GM12801 (cell line): Measurements from ENCODE around the gene C12orf75.

Experiments
- TF ChIP-seq, protein P1 (sequence below): IDR thresholded peaks from one replicate; pipeline ENCODE4 v1.5.1; 2011; ENCODE audit warnings: control low read depth; ENCODE audit not compliant: insufficient read length; ENCODE audit errors: extremely low read depth

Gene C12orf75

DNA sequence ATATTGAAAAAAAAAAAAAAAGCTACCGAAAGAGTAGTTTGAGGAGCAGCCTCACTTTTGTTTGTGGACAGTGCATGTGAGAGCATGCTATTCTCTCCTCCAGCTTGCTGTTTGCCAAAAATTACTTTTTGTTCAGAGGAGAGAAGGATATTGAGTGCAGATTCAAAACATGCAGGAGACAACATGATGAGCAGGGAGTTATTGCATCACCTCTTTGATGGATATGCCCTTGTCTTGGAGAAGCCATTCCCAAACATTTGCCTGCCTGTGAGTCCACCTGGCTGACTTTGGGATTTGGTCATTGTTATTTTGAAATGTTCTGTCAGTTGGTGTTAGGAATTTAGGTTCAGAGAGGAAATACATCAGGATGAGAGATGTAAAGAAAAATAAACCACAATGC lies 2.4 kb downstream of the C12orf75 start:
- TF ChIP-seq, protein P1, sequence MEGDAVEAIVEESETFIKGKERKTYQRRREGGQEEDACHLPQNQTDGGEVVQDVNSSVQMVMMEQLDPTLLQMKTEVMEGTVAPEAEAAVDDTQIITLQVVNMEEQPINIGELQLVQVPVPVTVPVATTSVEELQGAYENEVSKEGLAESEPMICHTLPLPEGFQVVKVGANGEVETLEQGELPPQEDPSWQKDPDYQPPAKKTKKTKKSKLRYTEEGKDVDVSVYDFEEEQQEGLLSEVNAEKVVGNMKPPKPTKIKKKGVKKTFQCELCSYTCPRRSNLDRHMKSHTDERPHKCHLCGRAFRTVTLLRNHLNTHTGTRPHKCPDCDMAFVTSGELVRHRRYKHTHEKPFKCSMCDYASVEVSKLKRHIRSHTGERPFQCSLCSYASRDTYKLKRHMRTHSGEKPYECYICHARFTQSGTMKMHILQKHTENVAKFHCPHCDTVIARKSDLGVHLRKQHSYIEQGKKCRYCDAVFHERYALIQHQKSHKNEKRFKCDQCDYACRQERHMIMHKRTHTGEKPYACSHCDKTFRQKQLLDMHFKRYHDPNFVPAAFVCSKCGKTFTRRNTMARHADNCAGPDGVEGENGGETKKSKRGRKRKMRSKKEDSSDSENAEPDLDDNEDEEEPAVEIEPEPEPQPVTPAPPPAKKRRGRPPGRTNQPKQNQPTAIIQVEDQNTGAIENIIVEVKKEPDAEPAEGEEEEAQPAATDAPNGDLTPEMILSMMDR: no peak

DNA sequence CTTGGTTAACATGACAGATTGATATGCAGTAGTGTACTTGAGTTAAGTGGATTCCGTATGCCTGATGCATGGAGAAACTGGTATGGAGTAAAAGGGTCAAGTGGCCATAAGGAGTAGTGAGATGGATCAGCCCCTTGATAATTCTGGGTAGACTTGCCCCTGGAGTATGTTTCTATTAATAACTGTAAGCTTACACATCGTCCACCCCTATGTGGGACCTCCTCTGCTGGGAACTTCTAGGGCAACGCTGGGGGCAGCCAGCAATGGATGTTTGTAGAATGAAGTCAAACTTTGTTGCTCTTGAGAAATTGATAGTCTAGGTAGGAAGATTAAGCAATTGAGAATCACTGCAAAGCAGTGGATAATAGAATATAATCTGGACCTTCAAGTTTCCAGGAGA lies 3.5 kb downstream of the C12orf75 start:
- TF ChIP-seq, protein P1: no peak

GRCh38 chr12:105334582-105334981 lies 4.1 kb downstream of the C12orf75 start:
- TF ChIP-seq, protein P1: no peak

- TF ChIP-seq, protein P1: no peak
Observed at GRCh38 chr12:105335856-105336255, 5.4 kb downstream of the C12orf75 start.

- TF ChIP-seq, protein P1: no peak
Observed at GRCh38 chr12:105336411-105336810, 5.9 kb downstream of the C12orf75 start.

GRCh38 chr12:105337391-105337790 lies 6.9 kb downstream of the C12orf75 start:
- TF ChIP-seq, protein P1: no peak

DNA sequence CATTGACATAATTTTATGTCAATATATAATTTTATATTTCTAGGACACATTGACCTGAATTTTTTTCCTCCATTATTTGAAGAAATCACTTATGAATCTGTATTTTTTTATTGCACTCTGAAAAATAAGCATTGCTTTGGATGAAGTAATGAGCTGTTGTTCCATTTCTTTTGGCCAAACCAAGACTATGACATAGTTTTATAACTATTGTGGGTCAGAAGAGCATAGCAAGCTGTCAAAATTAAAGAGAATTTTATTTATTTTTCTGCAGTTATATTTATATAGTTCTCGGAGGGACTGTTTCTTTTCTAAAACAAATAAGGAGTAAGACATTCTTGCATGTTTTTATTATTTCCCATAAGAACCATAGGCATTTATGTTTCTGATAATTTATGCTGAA lies 8.5 kb downstream of the C12orf75 start:
- TF ChIP-seq, protein P1: no peak

GRCh38 chr12:105341010-105341409 lies 10.5 kb downstream of the C12orf75 start:
- TF ChIP-seq, protein P1: no peak
